Glomerular endothelial cell (primary cell): ENCODE data around the gene UBE3D. TPM values are rescaled to one million over a fixed set of nuclear protein-coding genes. Genes with fewer than 3 reads are reported as not detected.
"Not testable (repeated sequence)": the region's sequence is repeated elsewhere in the genome, so short reads cannot be mapped to it uniquely, and the experiment has no call there.

ENCODE experiments used
- DNase-seq: peaks from one replicate; pipeline ENCODE4 v3.0.0-alpha.2; 2011; ENCODE audit warnings: low read depth, low spot score; ENCODE audit errors: extremely low read depth
- total RNA-seq: library from RNA; depleted of rRNA; stranded (reverse); fragments of >200 nt; gene quantifications from 2 replicates; pipeline ENCODE4 v1.2.3, GENCODE V29; 2015

UBE3D gene
- total RNA-seq, 1 donor from 2014 or later, result 3.7 TPM

DNA sequence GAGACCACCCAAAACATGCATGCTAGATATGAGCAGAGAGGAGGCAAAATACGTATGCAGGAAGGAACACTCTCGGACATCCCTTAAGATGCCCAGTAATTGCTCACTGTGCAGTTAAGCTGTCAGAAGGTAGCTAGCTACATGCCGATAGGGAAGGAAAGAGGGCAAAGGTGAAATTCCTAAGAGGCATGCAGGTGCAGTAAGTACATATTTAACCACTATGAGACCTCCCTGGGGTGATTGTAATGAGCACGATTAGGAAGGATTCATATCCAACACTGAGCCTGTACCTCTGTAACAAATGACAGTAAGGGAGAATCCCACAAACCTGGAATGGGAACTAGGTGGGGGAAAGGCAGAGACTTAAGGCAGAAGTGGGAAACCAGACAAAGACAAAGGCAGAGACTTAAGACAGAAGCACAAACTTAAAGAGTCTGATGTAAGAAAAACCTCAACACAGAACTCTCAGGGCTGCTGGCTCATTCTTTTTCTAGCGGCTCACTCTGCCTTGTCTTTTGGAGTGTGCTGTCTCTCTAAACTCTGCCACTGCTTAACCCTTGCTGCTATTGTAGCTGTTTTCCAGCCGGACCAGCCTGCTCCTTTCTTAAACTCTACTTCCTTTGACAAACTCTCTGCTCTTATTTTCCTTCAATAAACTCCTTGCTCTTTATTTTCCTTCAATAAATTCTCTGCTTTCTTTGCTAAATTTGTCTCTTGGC lies 148.1 kb downstream of the UBE3D start:
- DNase-seq, result no peak

GRCh38 chr6:82915666-82916065 lies 150.0 kb downstream of the UBE3D start:
- no peak for DNase-seq

- no peak for DNase-seq
Observed at GRCh38 chr6:82914511-82914910, 151.1 kb downstream of the UBE3D start.

DNA sequence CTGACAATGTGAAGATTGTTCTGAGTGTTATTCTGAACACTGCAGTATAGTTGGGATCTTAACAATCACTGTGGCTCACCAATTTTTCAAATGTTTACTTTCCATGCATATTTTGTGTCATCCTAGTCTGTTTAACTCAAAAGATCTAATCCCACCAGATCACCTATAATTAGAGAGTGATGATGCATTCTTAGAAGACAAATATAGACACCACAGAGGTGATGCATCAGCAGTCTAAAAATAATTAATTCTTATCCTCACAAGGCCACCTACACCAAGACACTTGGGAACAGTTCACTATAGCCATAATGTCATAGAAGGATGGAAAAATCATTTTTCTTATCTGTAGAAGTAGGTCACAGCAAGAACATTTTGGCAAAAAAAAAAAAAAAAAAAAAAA lies 154.8 kb downstream of the UBE3D start:
- DNase-seq, result no peak

DNA sequence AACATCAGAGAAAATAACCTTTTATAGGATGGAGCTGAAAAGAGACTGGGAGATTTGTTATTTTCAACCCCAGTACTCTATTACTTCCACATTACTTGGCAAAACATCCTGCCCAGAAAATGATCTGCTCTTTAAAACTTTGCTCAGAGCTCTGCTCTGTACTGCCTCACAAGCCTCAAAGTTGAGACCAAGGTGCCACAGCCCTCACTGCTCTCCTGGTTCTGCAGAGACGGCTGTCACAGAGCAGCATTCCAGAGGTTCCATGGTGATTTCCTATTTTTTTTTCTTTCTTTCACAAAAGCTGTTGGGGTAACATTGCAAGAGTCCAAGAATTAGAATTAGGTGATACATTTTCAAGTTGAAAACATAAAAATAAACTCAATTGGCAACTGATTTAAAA lies 155.2 kb downstream of the UBE3D start:
- no peak for DNase-seq

GRCh38 chr6:82909551-82909950 lies 156.1 kb downstream of the UBE3D start:
- DNase-seq, result no peak

DNA sequence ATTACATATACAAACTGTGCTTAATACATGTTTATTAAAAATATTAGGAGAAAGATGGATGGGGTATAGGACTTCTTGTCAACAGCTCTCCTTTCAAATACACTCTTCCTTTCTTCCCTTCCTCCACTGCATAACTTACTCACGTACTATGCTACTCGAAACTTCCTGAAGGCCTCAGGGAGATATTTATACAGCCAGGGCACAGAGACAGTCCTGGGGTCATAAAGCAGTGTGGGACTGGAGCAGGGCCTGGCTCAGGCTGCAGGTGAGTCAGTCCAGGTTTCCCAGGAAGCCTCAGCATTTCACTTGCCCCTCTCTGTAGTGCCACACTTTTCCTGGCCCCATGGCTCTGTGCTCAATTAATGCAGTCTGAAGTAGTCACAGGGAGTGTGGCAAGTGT lies 157.0 kb downstream of the UBE3D start:
- no peak for DNase-seq

- DNase-seq, result no peak
Observed at GRCh38 chr6:82906951-82907350, 158.7 kb downstream of the UBE3D start.

- DNase-seq, result no peak
Observed at GRCh38 chr6:82906489-82906888, 159.2 kb downstream of the UBE3D start.

- no peak for DNase-seq
Observed at GRCh38 chr6:82904860-82905259, 160.8 kb downstream of the UBE3D start.

DNA sequence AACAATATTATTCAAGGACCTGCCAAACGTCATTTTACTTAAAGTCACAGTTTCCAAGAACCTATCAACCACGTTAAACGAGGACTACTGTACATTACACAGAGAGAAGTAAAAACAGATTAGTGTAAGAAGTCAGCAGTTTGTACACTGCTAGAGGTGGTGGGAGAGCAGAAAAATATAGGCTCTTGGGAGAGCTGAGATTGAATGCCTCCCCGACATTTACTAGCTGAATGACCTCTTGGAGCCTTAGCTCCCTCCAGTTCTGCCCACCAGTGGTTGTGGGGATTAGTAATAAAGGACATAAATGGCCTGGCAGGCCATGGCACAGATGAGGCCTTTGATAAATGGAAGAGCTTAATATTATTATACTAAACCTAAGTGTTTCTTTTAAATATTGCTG lies 161.4 kb downstream of the UBE3D start:
- no peak for DNase-seq

DNA sequence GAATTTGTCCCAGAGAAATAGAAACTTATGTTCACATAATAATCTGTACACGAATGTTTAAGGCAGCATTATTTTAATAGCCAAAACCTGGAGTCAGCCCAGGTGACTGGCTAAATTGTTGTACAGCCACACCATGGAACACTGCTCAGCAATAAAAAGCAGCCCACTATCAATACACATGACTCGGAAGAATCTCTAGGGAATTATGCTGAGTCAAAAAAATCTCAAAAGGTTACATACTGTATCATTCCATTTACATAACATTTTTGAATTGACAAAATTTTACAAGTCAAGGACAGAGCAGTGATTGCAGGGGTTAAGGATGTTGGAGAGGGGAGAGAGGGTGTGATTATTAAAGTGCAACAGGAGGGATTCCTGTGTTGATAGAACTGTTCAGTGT lies 163.4 kb downstream of the UBE3D start:
- DNase-seq, result no peak

DNA sequence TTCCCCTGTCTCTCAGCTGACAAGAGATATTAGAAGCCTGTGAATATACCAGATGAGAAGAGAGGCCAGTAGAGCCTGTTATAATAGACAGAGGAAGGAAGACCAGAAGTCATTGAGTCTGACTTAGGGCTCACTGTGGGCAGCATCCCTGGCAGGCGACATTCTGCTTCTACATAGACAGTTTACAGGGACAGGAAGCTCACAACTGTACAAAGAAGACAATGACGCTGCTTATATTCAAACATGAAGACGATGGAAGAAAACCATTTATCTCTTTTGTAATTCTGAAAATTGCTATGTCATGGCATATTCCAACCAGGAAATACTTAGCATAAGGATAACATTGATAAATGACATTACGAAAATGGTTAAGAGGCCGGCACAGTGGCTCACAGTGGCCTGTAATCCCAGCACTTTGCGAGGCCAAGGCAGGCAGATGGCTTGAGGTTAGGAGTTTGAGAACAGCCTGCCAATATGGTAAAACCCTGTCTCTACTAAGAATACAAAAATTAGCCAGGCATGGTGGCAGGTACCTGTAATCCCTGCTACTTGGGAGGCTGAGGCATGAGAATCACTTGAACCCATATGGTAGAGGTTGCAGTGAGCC lies 170.9 kb downstream of the UBE3D start:
- no peak for DNase-seq

GRCh38 chr6:82893889-82894652 lies 171.6 kb downstream of the UBE3D start:
- DNase-seq, result no peak

DNA sequence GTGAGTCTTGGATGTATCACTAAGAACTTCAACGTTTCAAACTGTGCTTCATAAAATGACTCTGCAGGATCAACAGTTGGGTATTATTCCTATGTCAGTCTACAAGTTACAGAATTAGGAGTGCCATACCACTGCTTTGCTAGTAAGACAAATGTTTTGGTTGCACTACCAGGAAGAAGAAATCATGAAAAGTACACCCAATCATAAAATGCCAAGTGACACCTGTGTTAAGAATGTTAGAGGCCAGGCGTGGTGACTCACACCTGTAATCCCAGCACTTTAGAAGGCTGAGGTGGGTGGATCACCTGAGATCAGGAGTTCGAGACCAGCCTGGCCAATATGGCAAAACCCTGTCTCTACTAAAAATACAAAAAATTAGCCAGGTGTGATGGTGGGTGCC lies 174.1 kb downstream of the UBE3D start:
- DNase-seq, result not testable (repeated sequence)

GRCh38 chr6:82891076-82891475 lies 174.6 kb downstream of the UBE3D start:
- DNase-seq, result no peak

DNA sequence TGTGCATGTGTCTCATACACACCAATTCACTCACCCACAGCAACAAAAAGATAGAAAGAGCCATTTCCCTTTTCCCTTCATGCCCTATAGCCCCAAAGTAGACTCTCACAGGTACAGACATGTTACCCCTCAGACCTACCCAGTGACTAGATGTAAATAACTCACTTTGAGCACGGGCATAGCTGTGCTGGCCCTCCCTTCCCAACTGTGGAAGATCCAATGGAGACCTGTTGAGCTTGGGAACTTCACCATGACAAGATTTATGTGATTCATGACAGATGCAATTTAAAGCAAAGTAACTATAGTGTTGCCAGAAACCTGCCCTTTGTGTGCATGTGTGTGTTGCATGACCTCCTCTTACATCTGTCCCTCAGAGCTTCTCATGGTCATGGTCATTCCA lies 175.4 kb downstream of the UBE3D start:
- no peak for DNase-seq

DNA sequence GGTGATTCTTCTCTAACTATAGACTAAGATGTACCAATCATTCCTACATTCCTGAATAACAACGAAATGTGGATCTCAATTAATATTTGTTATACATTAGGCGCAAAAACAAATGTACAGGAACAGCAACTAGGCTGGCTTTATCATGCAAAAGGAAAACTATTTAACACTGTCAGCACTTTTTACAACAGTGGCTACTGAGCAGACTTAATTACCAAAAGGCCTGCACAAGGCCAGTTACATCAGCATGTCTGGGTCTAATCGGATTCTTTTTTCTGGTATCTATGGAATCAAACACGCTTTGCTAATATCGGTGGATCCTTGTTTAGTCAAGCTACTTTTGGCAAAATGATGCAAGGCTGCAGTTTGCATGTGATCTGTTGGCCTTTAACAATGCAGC lies 176.5 kb downstream of the UBE3D start:
- no peak for DNase-seq

- DNase-seq, result no peak
Observed at GRCh38 chr6:82882363-82883023, 183.1 kb downstream of the UBE3D start.

GRCh38 chr6:82881519-82881918 lies 184.1 kb downstream of the UBE3D start:
- no peak for DNase-seq

GRCh38 chr6:82878812-82879211 lies 186.8 kb downstream of the UBE3D start:
- no peak for DNase-seq
